ENCODE results near the gene GJB2.

GRCh38 chr13:20170921-20171320 is 21.8 kb downstream of the GJB2 start:
- no peak for TF ChIP-seq CTCF (IDR thresholded peaks at IDR 0.05)
- no peak for TF ChIP-seq POLR2A (IDR thresholded peaks at IDR 0.05)

All from ovary (tissue), 3 donors.